Activated CD4-positive, alpha-beta T cell treated with anti-CD3 and anti-CD28 coated beads for 36 hours (primary cell): ENCODE results near the gene EXO5. TPM values are rescaled to one million over a fixed set of nuclear protein-coding genes. Genes with fewer than 3 reads are reported as not detected.
"Not testable (repeated sequence)": the region's sequence is repeated elsewhere in the genome, so short reads cannot be mapped to it uniquely, and the experiment has no call there.

Experiments
- ATAC-seq: fragments of 200-7000 bp; cut with Tn5 transposase; one replicate; pipeline ENCODE4 v1.10.0; 2021; ENCODE audit warnings: mild to moderate bottlenecking, moderate library complexity
- CTCF ChIA-PET: fragments of 350-600 bp; sonication (Branson Sonifier 250); formaldehyde crosslinking; loops from one replicate; lab custom pipeline; 2021; ENCODE audit warnings: antibody characterized with exemption; lab: Charles Lee
- POLR2A ChIA-PET: fragments of 350-600 bp; sonication (Branson Sonifier 250); formaldehyde crosslinking; loops from one replicate; lab custom pipeline; 2021; ENCODE audit warnings: antibody characterized with exemption, inconsistent platforms; lab: Charles Lee
- DNase-seq: peaks from one replicate; pipeline ENCODE4 v3.0.0-alpha.2; 2020
- H3K27ac Mint-ChIP-seq: one replicate; pipeline ENCODE4 v1.8.0; 2021; ENCODE audit warnings: mixed read lengths
- H3K27me3 Mint-ChIP-seq: one replicate; pipeline ENCODE4 v1.8.0; 2021; ENCODE audit warnings: mixed read lengths
- H3K36me3 Mint-ChIP-seq: one replicate; pipeline ENCODE4 v1.8.0; 2021; ENCODE audit warnings: low read depth, mixed read lengths
- H3K4me1 Mint-ChIP-seq: one replicate; pipeline ENCODE4 v1.8.0; 2021; ENCODE audit warnings: mixed read lengths
- H3K4me3 Mint-ChIP-seq: one replicate; pipeline ENCODE4 v1.8.0; 2021; ENCODE audit warnings: mild to moderate bottlenecking, moderate library complexity, mixed read lengths
- H3K9me3 Mint-ChIP-seq: one replicate; pipeline ENCODE4 v1.8.0; 2021; ENCODE audit warnings: low read depth, mixed read lengths
- intact Hi-C, 2 experiments: fragments of 100-400 bp; cut with DNase I in 1 of 2; cut with micrococcal nuclease in 1 of 2; formaldehyde crosslinking; loops; one replicate each; pipeline versions ENCODE4 v1.14.2 to v1.15.1; 2022 to 2024; cut with DNase I, micrococcal nuclease
- total RNA-seq, 2 experiments: library from RNA; stranded (reverse); gene quantifications; one replicate each; pipeline ENCODE4 v1.2.3, GENCODE V29; 2021

Gene EXO5
- total RNA-seq, 2 experiments from 2014 or later: 9.5 to 11.9 TPM

DNA sequence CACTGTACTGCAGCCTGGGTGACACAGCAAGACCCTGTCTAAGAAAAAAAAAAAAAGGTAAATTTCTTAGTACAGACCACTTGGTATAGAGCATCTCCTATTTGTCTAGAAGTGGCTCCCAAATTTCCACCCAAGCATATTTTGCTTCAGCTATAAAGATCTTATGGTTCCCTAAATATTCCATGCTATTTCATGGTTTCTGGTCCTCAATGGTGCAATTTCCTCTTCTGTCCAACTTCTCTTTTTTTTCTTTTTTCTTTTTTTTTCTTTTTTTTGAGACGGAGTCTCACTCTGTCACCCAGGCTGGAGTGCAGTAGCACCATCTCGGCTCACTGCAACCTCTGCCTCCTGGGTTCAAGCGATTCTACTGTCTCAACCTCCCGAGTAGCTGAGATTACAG, 5.9 kb upstream of the EXO5 start:
- POLR2A ChIA-PET, intact Hi-C loops, H3K27ac Mint-ChIP-seq, CTCF ChIA-PET, H3K4me1 Mint-ChIP-seq, DNase-seq, H3K4me3 Mint-ChIP-seq, ATAC-seq, H3K27me3 Mint-ChIP-seq: not testable (repeated sequence)
- peaks cover 78% of the 10 kb centered on the region for H3K36me3 Mint-ChIP-seq
- H3K9me3 Mint-ChIP-seq: peaks cover 40% of the 10 kb centered on the region

DNA sequence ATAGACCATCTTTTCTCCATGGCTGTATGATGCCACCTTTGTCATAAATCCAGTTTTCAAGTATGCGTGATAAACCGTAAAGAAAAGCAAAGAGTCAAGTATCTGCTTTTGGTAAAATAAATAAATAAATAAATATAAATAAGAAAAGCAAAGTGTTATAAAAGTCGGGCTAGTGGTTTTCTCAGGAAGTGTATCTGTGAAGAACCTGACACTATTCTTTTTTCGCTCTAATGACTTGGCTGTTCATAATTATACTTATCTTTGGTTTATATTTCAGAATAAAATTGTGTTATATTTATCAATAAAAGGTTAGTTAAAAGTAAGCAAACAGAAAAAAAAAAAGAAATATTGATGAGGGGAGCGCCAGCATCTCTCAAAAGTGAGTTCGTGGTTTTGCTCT, 594 bp upstream of the EXO5 start:
- intact Hi-C loops: loop anchor here (1.0 kb wide), 4 partner anchors 23 to 58 kb away; partner anchors contain the start of genes ZNF684 (in 2 of the 2), ZFP69 (in 1 of the 2) and ZFP69B (in 1 of the 2)
- Mint-ChIP-seq H3K4me1 (peaks cover 14% of the 10 kb centered on the region), H3K27me3 (no peaks in the 10 kb centered on the region), H3K9me3 (peaks cover 22% of the 10 kb centered on the region), H3K27ac (peak overlapping the region; percentile 88), H3K36me3 (peaks cover 65% of the 10 kb centered on the region), H3K4me3 (peak overlapping the region; percentile 75)
- CTCF ChIA-PET: interaction anchor here (1.3 to 1.8 kb wide), 2 partner anchors 8 to 24 kb away, joined by 3 to 15 read pairs; partner anchors contain the start of gene ZNF684
- ATAC-seq: no peak
- POLR2A ChIA-PET: interaction anchor here (0.6 to 1.0 kb wide), 2 partner anchors 25 to 29 kb away, joined by 3 to 4 read pairs; no protein-coding TSS in a partner anchor
- DNase-seq: no peak

DNA sequence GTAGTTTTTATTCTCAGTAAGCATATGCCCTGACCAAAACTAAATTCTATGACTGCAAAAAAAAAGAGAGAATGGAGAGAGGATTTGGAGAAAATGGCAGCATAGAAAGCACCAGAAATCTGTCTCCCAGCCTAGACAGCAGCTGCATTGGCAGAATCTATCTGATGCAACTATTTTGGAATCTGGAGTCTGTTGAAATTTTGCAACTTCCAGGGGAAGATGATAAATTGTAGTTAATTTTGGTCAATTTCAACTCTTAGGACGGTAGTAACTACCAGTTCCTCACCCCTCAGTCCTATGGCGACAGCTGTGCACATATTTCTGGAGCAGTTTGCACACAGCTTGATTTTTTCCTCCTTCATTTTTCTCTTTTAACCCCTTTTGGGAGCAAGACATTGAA, 10.9 kb downstream of the EXO5 start:
- intact Hi-C loops: no loop called here
- DNase-seq (no peak), ATAC-seq (no peak)
- Mint-ChIP-seq H3K4me1 (no peaks in the 10 kb centered on the region), H3K27me3 (peaks cover 3% of the 10 kb centered on the region), H3K36me3 (peaks cover 27% of the 10 kb centered on the region), H3K4me3 (no peak overlapping the region), H3K9me3 (peaks cover 41% of the 10 kb centered on the region), H3K27ac (no peak overlapping the region)
- ChIA-PET POLR2A (interaction anchor here (0.6 kb wide), 1 partner anchor 178 kb away, joined by 3 read pairs; no protein-coding TSS in a partner anchor), CTCF (interaction anchor here (1.4 kb wide), 1 partner anchor 13 kb away, joined by 4 read pairs; no protein-coding TSS in a partner anchor)

DNA sequence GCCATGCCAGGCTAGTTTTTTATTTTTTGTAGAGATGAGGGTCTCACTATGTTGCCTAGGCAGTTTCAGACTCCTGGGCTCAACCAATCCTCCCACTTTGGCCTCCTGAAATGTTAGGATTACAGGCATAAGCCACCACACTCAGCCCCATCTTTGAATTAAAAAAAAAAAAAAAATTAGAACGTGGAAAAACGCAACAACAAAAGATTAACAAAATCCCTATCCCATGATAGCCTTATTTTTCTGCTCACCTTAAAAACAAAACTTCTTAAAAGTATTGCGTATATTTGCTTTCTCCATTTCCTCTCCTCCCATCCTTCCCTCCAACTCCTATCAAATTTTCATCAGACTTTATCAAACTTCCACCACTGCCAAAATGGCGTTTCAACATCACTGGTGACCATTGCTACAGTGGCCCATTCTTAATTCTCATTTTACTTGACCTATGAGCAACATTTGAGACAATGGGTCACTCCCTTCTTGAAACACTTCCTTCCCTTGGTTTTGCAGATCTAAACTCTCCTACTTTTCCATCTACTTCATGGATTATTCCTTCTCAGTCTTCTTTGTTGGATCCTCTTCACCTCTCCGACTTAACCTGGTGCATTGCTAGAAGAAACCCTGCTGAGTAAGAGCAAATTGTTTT, 22.3 kb downstream of the EXO5 start:
- H3K9me3 Mint-ChIP-seq: peaks cover 12% of the 10 kb centered on the region
- intact Hi-C loops: loop anchor here (1.0 to 5.0 kb wide), 8 partner anchors 23 to 369 kb away; partner anchors contain the start of genes EXO5 (in 2 of the 2), RIMS3 (in 2 of the 2), ZFP69B (in 2 of the 2) and CITED4 (in 1 of the 2)
- peaks cover 10% of the 10 kb centered on the region for H3K27me3 Mint-ChIP-seq
- peak overlapping the region; percentile 83 for H3K27ac Mint-ChIP-seq
- H3K4me3 Mint-ChIP-seq: peak overlapping the region; percentile 88
- ATAC-seq (no peak), DNase-seq (no peak)
- H3K4me1 Mint-ChIP-seq: peaks cover 17% of the 10 kb centered on the region
- CTCF ChIA-PET: interaction anchor here (0.7 to 2.4 kb wide), 11 partner anchors 21 to 422 kb away, joined by 3 to 15 read pairs (median 3); partner anchors contain the start of genes EXO5 and NFYC
- H3K36me3 Mint-ChIP-seq: peaks cover 16% of the 10 kb centered on the region
- POLR2A ChIA-PET: interaction anchor here (0.8 to 1.0 kb wide), 2 partner anchors 158 to 449 kb away, joined by 3 read pairs; partner anchors contain the start of gene SMAP2

DNA sequence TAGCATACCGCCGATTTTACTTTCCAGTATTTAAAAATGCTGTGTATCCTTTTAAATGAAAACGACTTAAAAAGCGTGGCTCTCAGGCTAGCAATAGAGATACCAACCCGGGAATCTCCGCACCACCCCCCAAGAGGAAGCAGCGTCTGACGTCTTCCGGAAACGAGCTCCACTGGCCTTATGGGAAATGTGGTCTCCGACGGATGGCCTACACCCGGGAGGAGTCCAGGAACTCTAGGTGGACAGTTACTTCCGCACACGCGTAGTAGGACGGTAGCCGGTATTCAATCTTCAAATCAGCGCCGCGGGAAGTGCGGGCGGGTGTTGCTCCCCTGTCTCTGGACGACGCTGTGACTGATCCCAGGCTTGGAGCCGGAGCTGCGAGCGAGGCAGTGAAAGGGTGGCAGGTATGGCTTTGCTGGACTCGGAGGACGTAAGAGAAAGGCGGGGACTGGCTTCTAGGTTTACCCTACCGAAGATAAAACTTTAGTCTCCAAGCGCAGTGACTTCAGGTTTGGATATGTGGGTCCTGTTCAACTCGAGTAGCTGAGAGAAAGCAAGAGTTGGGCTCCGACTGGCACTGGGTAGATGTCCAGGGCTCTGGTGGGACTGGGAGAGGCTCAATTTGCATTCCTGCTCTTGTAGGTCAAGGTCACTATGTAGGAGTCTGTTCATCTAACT, 23.0 kb downstream of the EXO5 start, which contains the start of gene ZNF684:
TSS of gene ZNF684 (plus strand) at position 257 of the 681 bp plus-strand sequence. CDS start 1,530 bp downstream, outside the sequence.
- Mint-ChIP-seq H3K36me3 (peaks cover 17% of the 10 kb centered on the region), H3K4me3 (peak within 1 kb of the TSS; percentile 88), H3K4me1 (peaks cover 17% of the 10 kb centered on the region), H3K9me3 (peaks cover 8% of the 10 kb centered on the region), H3K27me3 (peaks cover 6% of the 10 kb centered on the region), H3K27ac (peak within 1 kb of the TSS; percentile 83)
- ATAC-seq (peak; percentile 98), DNase-seq (peak; percentile 91)
- intact Hi-C loops: loop anchor here (1.0 to 5.0 kb wide), 9 partner anchors 23 to 387 kb away; partner anchors contain the start of genes EXO5 (in 2 of the 2), RIMS3 (in 2 of the 2), ZFP69B (in 2 of the 2) and CITED4 (in 1 of the 2)
- CTCF ChIA-PET: interaction anchor here (0.6 to 2.4 kb wide), 24 partner anchors 8 to 689 kb away, joined by 3 to 15 read pairs (median 4); partner anchors contain the start of genes EXO5, NFYC and ZFP69B
- POLR2A ChIA-PET: interaction anchor here (0.7 to 1.0 kb wide), 3 partner anchors 82 to 449 kb away, joined by 3 to 4 read pairs (median 3); partner anchors contain the start of gene SMAP2

DNA sequence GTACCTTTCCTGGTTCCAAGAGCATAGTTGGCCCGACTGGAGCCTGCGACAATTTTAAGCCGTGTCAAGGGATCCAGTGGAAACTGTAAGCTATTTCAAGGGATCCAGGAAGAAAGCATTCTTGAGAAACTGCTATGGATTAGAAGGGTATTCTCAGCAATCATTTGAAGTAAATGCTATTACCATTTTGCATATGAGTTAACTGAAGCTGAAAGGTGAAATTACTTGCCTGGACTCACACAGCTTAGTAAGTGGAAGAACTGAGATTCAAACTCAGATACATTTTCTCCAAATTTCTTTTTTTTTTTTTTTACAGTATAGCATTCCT, 23.5 kb downstream of the EXO5 start:
- peaks cover 8% of the 10 kb centered on the region for H3K9me3 Mint-ChIP-seq

DNA sequence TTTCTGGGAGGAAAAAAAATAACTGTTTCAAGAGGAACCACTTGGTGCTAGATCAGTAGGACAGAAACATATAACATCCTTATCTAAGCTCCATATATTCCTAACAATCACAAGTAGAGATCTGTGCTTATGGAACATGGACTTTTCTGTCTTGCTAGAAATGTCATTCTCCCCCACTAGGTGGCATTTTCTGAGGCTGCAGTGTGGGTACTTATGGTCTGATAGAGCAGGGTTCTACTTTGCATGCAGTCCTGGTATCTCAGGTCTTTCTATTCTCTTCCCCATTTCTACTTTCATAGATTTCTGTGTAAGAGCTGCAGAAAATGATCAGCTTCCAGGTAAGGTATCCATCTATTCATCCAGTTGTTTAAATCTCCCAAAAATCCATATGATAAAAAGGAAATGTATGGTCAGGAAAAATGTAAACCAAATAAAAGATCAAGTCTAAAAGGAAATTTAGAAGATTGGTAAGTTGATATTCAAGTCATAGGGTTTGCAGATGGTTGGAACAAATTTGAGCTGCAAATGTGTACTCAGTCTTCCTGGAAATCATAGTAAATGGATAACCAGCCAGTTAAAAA, 24.4 kb downstream of the EXO5 start:
- ATAC-seq (peak; percentile 17), DNase-seq (peak; percentile 47)
- Mint-ChIP-seq H3K4me1 (peaks cover 17% of the 10 kb centered on the region), H3K9me3 (peaks cover 6% of the 10 kb centered on the region), H3K4me3 (peak overlapping the region; percentile 88), H3K27ac (no peak overlapping the region), H3K36me3 (peaks cover 23% of the 10 kb centered on the region), H3K27me3 (peaks cover 4% of the 10 kb centered on the region)
- CTCF ChIA-PET: interaction anchor here (0.6 to 2.4 kb wide), 40 partner anchors 9 to 1102 kb away, joined by 3 to 15 read pairs (median 4); partner anchors contain the start of genes EXO5, NFYC and ZFP69B
- POLR2A ChIA-PET: interaction anchor here (0.6 to 0.9 kb wide), 4 partner anchors 25 to 243 kb away, joined by 3 to 5 read pairs (median 4); no protein-coding TSS in a partner anchor
- intact Hi-C loops: loop anchor here (2.0 to 5.0 kb wide), 4 partner anchors 134 to 388 kb away; partner anchors contain the start of genes CITED4 (in 1 of the 2), RIMS3 (in 1 of the 2) and RLF (in 1 of the 2)

More for the DNA sequence above, 23.5 kb downstream of the EXO5 start:
- ChIA-PET CTCF (interaction anchor here (0.6 to 2.4 kb wide), 33 partner anchors 8 to 1103 kb away, joined by 3 to 15 read pairs (median 4); partner anchors contain the start of genes EXO5, NFYC and ZFP69B), POLR2A (interaction anchor here (0.7 kb wide), 1 partner anchor 82 kb away, joined by 4 read pairs; no protein-coding TSS in a partner anchor)
- DNase-seq (no peak), ATAC-seq (no peak)
- Mint-ChIP-seq H3K27me3 (peaks cover 6% of the 10 kb centered on the region), H3K4me1 (peaks cover 17% of the 10 kb centered on the region), H3K4me3 (peak overlapping the region; percentile 88), H3K27ac (peak overlapping the region; percentile 83), H3K36me3 (peaks cover 20% of the 10 kb centered on the region)
- intact Hi-C loops: loop anchor here (2.0 to 5.0 kb wide), 4 partner anchors 135 to 387 kb away; partner anchors contain the start of genes CITED4 (in 1 of the 2), RIMS3 (in 1 of the 2) and RLF (in 1 of the 2)

DNA sequence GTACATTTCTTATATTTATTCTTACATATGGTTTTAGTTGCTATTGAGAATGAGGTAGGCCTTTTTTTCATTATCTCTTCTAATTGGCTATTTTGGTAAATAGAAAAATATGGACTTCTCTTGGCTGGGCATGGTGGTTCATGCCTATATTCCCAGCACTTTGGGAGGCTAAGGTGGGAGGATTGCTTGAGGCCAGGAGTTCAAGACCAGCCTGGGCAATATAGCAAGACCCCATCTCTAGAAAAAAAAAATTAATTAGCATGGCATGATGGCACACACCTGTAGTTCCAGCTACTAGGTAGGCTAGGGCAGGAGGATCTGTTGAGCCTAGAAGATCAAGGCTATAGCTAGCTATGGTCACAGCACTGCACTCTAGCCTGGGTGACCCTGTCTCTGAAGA, 26.0 kb downstream of the EXO5 start:
- peaks cover 23% of the 10 kb centered on the region for H3K36me3 Mint-ChIP-seq
- no peak overlapping the region for H3K27ac Mint-ChIP-seq
- H3K4me3 Mint-ChIP-seq: no peak overlapping the region
- DNase-seq (no peak), ATAC-seq (no peak)
- peaks cover 4% of the 10 kb centered on the region for H3K27me3 Mint-ChIP-seq
- H3K4me1 Mint-ChIP-seq: peaks cover 17% of the 10 kb centered on the region
- intact Hi-C loops: loop anchor here (5.0 kb wide), 3 partner anchors 133 to 372 kb away; partner anchors contain the start of genes CITED4 (in 1 of the 2), RIMS3 (in 1 of the 2) and RLF (in 1 of the 2)
- ChIA-PET CTCF (no interaction called here), POLR2A (no interaction called here)
- H3K9me3 Mint-ChIP-seq: peaks cover 6% of the 10 kb centered on the region

DNA sequence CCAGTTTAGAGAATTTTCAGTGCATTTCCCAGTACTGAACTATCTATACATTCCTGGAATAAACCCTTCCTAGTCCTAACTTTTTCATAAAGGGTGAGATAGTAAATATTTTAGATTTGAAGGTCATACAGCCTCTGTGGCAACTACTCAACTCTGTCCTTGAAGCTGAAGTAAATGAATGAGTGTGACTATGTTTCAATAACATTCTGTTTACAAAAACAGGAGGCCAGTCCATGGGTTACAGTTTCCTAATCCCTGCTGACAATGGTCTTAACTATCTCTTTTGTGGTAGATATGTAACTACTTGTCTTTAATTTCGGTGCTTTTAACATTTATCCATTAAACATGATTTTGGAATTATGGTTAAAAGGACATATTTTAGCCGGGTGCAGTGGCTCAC, 27.2 kb downstream of the EXO5 start:
- peaks cover 2% of the 10 kb centered on the region for H3K27me3 Mint-ChIP-seq
- ATAC-seq: no peak
- ChIA-PET CTCF (no interaction called here), POLR2A (no interaction called here)
- no peak overlapping the region for H3K4me3 Mint-ChIP-seq
- no peak for DNase-seq
- H3K36me3 Mint-ChIP-seq: peaks cover 23% of the 10 kb centered on the region
- H3K4me1 Mint-ChIP-seq: peaks cover 17% of the 10 kb centered on the region
- H3K9me3 Mint-ChIP-seq: peaks cover 3% of the 10 kb centered on the region
- no peak overlapping the region for H3K27ac Mint-ChIP-seq
- intact Hi-C loops: no loop called here

DNA sequence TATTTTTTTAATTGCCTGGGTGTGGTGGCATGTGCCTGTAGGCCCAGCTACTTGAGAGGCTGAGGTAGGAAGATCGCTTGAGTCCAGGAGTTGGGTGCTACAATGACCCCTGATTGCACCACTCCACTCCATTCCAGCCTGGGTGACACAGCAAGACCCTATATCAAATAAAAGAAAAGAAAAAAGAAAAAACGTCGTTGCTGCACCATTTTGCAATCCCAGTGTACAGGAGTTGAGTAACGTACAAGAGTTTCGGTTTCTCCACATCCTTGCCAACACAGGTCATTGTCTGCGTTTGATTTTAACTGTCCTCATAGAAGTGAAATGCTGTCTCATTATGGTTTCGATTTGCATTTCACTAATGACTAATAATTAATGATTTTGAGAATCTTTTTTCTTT, 30.8 kb downstream of the EXO5 start:
- CTCF ChIA-PET: interaction anchor here (0.6 to 0.9 kb wide), 2 partner anchors 8 to 458 kb away, joined by 3 to 5 read pairs; partner anchors contain the start of gene ZNF684
- H3K27ac Mint-ChIP-seq: no peak overlapping the region
- POLR2A ChIA-PET: no interaction called here
- H3K27me3 Mint-ChIP-seq: no peaks in the 10 kb centered on the region
- intact Hi-C loops: no loop called here
- no peak for DNase-seq
- peaks cover 40% of the 10 kb centered on the region for H3K36me3 Mint-ChIP-seq
- ATAC-seq: no peak
- H3K9me3 Mint-ChIP-seq: no peaks in the 10 kb centered on the region
- no peak overlapping the region for H3K4me3 Mint-ChIP-seq
- no peaks in the 10 kb centered on the region for H3K4me1 Mint-ChIP-seq
